ENCODE measurements around the gene ANXA2.

ANXA2 gene

DNA sequence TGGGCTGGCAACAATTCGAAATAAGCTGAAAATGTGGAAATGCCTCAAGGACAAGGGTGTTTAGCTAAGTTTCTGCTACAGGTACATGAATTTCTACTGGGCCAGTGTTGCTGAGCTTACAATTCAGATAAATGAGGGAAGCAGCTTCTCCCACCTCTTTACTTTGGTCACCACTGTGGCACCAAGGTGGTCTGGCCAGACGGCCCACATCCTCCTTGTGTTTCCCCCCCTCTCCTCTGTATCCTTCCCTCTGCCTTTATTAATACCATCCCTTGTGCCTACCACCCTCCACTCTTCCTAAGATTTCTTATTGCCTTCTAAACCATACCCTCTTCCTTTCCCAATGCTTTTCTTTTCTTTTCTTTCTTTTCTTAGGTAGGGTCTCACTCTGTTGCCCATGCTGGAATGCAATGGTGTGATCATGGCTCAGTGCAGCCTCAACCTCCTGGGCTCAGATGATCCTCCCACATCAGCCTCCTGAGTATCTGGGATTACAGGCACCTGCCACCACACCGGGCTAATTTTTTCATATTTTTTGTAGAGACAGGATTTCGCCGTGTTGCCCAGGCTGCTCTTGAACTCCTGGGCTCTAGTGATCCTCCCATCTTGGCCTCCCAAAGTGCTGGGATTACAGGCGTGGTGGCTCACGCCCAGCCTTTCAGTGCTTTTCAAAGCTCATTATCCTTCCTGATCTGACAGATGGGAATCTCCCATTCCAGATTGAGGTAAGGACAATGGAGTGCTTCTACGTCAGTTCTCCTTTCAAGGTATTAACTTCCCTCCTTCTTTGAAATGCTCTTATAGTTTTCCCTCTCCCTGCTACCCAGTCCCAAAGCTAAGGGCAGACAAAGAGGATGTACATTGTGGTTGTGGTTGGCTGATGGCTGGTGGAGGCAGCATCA is 14.8 kb downstream of the ANXA2 start:
- no peak for TF ChIP-seq CTCF (IDR thresholded peaks at IDR 0.05; ENCODE audit: low read depth, low read length, missing control alignments)
- no peak for DNase-seq (ENCODE audit: low read depth)
- no peak overlapping the region for H3K4me3 ChIP-seq (ENCODE audit: low read depth, low read length)

GRCh38 chr15:60381148-60381788 is 16.5 kb downstream of the ANXA2 start:
- DNase-seq (ENCODE audit: low read depth): no peak
- H3K4me3 ChIP-seq (ENCODE audit: low read depth, low read length): no peak overlapping the region
- TF ChIP-seq CTCF (IDR thresholded peaks at IDR 0.05; ENCODE audit: low read depth, low read length, missing control alignments): no peak

- no peak for DNase-seq (ENCODE audit: low read depth)
- no peak overlapping the region for H3K4me3 ChIP-seq (ENCODE audit: low read depth, low read length)
- TF ChIP-seq CTCF (IDR thresholded peaks at IDR 0.05; ENCODE audit: low read depth, low read length, missing control alignments): no peak
Observed at GRCh38 chr15:60379525-60380274, 18.1 kb downstream of the ANXA2 start.

GRCh38 chr15:60379185-60379524 is 18.6 kb downstream of the ANXA2 start:
- no peak for TF ChIP-seq CTCF (IDR thresholded peaks at IDR 0.05; ENCODE audit: low read depth, low read length, missing control alignments)
- DNase-seq (ENCODE audit: low read depth): no peak
- H3K4me3 ChIP-seq (ENCODE audit: low read depth, low read length): no peak overlapping the region

DNA sequence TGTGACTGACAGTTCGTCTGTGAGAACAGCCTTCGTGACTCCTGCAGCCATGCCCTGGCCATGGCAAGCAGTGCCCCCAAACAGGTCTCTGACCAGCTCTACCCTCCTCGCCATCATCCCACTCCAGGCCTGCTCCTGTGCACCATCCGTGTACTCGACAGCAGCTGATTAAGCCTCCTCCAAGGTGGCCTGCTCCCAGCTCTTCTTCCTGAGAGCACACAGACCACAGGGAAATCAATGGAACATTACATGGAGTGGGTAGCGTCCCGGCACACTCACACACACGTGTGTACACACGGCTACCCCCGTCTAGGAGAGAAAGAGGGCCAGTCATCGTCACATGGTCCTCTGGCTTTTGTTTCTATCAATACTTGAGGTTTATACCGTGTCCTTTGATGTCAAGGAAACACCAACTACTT is 21.1 kb downstream of the ANXA2 start:
- H3K4me3 ChIP-seq (ENCODE audit: low read depth, low read length): no peak overlapping the region
- no peak for TF ChIP-seq CTCF (IDR thresholded peaks at IDR 0.05; ENCODE audit: low read depth, low read length, missing control alignments)
- DNase-seq (ENCODE audit: low read depth): no peak

DNA sequence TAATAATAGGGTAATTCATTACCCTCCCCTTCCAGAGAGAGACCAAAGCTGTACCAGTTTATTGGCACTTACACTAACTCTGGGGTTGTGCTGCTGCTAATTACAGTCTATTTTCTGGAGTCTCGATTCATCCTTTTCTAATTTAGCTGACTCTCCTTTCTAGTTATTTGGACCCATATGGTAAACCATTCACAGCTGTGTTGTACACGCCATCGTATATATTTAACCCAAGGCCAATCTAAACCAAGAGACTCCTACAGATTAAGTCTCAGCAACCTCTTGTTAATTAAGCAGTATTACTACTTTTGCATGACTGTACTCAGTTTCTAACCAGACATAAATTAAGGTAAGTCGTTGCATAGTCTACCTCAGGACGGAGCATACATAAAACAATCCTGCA is 22.5 kb downstream of the ANXA2 start:
- H3K4me3 ChIP-seq (ENCODE audit: low read depth, low read length): no peak overlapping the region
- no peak for DNase-seq (ENCODE audit: low read depth)

More for the DNA sequence above, 22.5 kb downstream of the ANXA2 start:
- no peak for TF ChIP-seq CTCF (IDR thresholded peaks at IDR 0.05; ENCODE audit: low read depth, low read length, missing control alignments)
